GM18511 (cell line): Measurements from ENCODE around the gene SLC66A3.

Source experiments
- ATAC-seq: cut with Tn5 transposase; IDR thresholded peaks from one replicate; pipeline ENCODE4 v1.9.1; 2021; ENCODE audit warnings: mild to moderate bottlenecking, moderate library complexity; ENCODE audit not compliant: unreplicated experiment

Gene SLC66A3

DNA sequence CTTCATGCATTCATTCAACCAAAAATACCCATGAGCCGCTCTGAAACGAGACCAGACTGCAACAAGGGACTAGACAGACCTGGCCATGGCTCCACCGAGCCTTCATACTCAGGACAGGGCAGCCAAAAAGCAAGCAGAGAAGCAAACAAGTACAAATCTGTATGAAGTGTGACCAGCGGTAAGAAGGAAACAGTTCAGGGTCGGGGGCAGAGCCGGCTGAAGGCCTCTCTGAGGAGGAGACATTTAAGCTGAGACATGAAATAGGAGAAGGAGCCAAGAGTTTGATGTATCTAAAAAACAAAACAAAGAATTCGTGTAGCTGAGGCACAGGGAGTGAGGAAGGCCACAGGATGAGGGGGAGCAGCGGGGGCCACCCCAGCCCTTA is 21.3 kb upstream of the SLC66A3 start:
- ATAC-seq: no peak

GRCh38 chr2:11134349-11134748 is 20.9 kb upstream of the SLC66A3 start:
- ATAC-seq: no peak

DNA sequence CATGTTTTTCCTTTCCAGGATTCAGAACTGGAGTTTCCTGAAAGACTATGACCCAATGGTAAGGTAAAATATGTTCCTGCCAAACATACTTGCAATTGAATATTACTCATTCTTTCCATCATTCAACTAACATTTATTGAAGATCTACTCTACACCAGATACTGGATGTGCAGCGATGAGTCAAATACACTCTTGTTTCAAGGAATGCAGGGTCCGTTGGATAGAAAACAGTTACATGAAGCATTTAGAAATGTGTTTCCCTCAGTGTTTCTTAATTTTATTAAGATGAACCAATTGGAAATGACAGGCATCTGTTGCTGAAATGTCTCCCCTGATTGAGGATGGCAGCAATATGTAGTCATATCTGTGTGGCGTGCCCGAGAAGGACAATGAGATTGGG is 14.8 kb upstream of the SLC66A3 start:
- ATAC-seq: no peak

DNA sequence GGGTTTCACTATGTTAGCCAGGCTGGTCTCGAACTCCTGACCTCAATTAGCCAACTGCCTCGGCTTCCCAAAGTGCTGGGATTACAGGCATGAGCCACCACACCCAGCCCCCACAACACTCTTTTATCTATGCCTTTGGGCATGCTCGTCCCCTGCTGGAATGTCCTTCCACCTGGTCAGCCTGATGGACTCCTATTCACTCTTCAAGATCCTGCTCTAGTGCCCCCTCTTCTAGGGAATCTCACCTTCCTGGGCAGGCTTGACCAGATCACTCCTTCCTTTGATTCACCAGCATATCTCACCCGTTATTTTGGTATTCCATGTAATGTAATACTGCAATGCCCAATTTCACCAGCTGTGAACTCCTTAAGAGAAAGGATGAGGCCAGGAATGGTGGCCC is 13.9 kb upstream of the SLC66A3 start:
- no peak for ATAC-seq

DNA sequence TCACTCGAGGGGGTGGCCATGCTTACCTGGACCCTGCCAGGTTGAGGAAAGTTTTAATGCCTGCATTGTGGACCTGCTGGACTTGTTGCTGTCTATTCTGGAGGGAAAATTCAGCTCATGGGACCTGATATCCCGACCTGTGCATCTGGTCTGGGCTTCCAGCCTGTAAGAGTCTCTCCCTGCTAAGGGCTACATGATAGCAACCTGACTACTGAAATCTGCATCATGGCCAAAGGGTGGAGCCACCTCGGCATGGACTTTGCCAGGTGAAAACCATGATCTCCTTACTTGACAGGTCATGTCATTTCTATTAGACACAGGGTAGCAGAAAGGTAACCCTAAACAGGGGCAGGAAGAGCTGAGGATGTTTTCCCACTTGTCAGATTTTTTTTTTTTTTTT is 12.9 kb upstream of the SLC66A3 start:
- ATAC-seq: no peak

GRCh38 chr2:11142987-11143386 is 12.3 kb upstream of the SLC66A3 start:
- ATAC-seq: no peak

DNA sequence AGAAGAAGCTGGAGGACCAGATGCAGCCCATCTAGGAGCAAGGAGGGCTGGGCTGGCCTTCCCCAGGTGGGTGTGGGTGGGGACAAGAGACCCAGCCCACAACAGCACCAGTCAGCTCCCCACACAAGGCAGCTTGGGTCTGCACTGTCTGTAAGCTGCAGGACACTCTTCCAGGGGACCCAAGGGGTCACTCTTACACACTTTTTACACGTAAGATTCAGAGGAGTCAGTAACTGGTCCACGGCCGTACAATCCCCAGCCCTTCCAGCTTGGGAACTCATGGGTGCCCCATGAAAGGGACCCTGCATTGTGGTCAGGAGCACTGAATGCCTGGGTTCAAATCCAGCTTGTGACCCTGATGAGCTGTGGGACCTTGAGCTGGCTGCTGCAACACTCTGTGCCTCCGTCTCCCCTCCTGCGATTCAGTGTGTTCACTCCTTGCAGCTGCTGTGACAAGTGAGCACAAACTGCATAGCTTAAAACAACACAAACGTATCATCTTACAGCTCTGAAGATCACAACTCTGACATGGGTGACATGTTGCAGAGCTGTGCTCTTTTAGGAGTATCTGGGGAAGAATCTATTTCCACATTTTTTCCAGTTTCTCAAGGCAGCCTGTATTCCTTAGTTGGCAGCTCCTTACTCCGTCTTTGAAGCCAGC is 11.1 kb upstream of the SLC66A3 start:
- ATAC-seq: no peak

DNA sequence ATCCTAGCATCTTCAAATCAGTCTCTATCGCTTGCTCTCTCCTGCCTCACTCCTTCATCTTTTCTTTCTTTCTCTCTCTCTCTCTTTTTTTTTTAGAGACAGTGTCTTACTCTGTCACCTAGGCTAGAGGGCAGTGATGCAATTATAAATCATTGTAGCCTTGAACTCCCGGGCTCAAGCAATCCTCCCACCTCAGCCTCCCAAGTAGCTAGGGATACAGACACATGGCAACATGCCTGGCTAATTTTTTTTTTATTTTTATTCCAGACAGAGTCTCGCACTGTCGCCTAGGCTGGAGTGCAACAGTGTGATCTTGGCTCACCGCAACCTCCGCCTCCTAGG is 10.6 kb upstream of the SLC66A3 start:
- ATAC-seq: no peak

- no peak for ATAC-seq
Measured at GRCh38 chr2:11145350-11145749, 9.9 kb upstream of the SLC66A3 start.

DNA sequence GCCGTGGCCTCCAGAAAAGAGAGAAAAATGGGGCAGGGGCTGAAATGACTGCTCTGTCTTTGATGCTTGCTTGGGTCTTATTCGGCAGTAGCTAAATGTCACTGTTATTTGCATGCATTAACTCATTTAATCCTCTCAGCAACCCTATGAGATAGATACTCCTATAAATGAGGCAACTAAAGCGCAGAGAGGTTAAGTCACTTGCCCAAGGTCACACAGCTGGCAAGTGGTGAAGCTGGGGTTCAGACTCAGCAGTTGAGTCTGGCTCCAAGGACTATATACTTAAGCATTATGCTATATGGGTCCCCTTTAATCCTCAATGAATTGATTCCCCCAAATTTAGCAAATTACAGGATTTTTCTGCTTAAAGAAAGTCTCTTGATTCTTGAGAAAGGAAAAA is 9.2 kb upstream of the SLC66A3 start:
- no peak for ATAC-seq

GRCh38 chr2:11147263-11147662 is 8.0 kb upstream of the SLC66A3 start:
- no peak for ATAC-seq

DNA sequence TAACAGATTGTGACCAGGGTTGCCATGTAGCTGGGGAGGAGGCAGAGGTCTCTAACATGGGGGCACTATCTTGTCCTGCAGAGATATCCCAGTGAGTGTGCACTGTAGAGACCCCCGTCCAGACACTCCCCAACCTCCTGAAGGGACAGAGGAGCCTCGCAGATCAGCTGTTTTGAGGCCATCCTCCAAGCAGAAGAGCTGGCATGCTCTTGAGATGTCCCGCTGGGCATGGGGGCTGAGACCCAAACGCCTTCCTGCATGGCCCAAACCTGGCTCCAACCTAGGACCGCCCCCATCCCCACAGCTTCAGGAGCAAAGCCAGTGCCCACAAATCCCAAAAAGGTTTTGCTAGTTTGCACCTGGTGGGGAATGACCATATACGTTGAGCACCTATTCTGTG is 2.7 kb upstream of the SLC66A3 start:
- ATAC-seq: no peak

GRCh38 chr2:11154016-11154922 is 998 bp upstream of the SLC66A3 start:
- ATAC-seq: peak; percentile 26

- ATAC-seq: peak; percentile 72
Measured at GRCh38 chr2:11154923-11155380, 315 bp upstream of the SLC66A3 start.

DNA sequence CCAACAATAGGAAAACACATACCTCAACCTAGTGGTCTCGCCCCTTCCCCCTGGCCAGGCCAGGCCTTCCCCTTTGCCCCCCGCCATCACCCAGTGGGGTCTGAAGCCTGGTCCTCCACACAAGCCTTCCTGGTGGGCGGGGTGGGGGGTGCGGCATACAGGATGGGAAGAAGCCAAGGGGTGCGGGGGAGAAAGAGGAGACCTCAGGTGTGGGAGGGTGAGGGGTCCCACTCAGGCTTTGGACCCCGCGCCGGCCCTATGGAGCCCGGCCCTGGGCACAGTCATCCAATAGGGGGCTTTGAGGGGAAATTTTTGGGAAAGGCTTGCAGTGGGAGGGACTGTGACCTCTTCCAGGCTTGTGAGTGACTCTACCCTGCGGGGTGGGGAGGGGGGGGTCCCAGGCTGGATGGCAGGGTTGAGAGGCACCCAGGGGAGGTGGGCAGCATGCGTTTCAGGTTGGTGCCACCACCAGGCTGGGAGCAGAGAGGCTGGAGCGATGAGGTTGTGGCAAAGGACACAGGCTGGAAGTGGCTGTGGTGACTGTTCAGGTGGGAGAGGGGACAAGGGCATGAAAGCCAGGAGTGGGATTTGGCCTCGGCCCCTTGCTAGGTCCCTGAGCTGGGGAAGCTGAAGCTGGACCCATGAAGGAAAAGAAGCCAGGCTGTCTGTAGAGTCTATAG is 1.3 kb downstream of the SLC66A3 start:
- no peak for ATAC-seq

DNA sequence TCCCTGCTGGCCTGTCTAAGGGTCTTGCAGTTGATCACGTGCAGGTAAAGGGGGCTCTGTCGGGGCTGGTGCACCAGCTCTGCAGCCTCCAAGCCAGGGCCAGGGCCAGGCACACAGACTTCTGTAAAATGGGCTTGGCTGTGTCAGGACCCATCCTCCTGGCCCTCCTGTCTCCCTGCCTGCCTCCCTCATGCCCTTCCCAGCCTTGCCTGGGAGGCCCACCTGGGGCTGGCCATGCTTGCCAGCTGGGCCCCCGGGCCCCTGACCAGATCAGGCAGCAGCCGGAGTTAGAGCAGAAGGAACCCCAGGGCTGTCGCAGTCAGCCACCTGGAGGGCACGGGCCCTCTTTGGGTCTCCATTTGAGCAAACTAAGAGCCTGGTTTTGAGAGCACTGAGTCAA is 2.0 kb downstream of the SLC66A3 start:
- ATAC-seq: no peak

DNA sequence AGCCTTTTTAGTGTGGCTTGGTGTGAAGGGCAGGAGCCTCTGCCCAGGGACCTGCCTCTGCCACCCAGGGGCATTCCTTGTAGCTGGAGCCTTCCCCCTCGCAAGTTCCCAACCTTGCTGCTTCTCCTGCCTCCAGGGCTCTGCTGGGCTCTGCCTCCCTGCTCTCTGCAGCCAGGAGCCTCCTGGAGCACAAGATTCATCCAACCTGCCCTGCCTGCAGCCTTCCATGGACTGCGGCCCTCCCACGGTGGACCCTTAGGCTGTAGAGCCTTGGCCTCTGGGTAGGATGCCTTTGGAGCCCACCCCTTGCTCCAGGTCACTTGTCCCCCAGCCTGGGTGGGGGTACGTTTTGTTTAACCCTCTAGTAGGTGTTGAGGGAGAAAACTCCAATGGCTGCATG is 2.5 kb downstream of the SLC66A3 start:
- no peak for ATAC-seq

GRCh38 chr2:11158916-11159573 is 3.8 kb downstream of the SLC66A3 start:
- no peak for ATAC-seq

DNA sequence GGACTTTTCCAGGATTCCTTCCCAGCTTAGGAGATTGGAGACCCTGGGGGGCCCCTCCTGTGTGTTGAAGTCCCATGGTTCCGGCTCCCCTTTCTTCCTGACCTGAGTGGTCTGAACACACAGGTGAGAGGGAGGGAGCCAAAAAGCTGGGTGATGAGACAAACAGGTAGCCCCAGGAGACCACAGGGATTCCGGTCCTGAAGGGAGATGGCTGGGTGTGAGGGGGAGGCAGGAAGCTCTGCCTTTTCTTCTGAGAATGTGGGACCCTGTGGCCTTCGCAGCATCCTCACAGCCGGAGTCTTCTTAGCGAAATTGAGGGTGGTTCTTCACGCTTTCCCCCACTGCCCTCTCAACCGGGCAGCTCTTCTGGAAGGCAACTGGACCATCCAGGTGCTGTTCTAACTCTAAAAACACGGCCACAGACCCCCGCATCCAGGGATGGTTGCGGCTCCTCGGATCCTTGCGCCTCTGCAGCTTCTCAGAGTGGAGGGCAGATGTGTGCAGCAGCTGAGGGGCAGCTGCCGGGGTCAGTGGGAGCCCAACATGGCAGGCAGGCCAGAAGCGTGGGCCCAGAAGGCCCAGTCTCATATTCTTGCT is 4.4 kb downstream of the SLC66A3 start:
- ATAC-seq: no peak

DNA sequence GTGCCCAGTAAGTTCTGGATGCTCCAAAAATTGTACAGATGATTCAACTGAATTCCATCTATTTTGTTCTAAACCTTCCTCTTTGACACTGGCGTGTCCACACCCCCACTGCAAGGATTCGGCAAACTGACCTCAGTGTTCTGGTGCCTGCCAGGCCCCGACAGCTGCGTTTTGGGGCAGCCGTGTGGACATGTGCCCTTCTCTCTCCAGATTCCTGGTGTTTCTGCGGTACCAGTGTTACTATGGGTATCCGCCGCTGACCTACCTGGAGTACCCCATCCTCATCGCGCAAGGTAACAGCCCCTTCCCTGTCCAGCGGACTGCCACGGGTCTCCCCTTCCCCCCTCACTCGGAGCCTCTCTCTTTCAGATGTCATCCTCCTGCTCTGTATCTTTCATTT is 5.0 kb downstream of the SLC66A3 start:
- ATAC-seq: no peak
